Measurements from ENCODE around the gene MYOZ1.

GRCh38 chr10:73647875-73648651 is 6.8 kb upstream of the MYOZ1 start:
- TF ChIP-seq POLR2A (IDR thresholded peaks at IDR 0.05) (no peak), EP300 (IDR thresholded peaks at IDR 0.05) (no peak), POLR2AphosphoS5 (IDR thresholded peaks at IDR 0.05) (no peak)
- TF ChIP-seq, protein P1, sequence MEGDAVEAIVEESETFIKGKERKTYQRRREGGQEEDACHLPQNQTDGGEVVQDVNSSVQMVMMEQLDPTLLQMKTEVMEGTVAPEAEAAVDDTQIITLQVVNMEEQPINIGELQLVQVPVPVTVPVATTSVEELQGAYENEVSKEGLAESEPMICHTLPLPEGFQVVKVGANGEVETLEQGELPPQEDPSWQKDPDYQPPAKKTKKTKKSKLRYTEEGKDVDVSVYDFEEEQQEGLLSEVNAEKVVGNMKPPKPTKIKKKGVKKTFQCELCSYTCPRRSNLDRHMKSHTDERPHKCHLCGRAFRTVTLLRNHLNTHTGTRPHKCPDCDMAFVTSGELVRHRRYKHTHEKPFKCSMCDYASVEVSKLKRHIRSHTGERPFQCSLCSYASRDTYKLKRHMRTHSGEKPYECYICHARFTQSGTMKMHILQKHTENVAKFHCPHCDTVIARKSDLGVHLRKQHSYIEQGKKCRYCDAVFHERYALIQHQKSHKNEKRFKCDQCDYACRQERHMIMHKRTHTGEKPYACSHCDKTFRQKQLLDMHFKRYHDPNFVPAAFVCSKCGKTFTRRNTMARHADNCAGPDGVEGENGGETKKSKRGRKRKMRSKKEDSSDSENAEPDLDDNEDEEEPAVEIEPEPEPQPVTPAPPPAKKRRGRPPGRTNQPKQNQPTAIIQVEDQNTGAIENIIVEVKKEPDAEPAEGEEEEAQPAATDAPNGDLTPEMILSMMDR (IDR thresholded peaks at IDR 0.05) = no peak
